Measurements from ENCODE around the gene LIF. TPM values are rescaled to one million over a fixed set of nuclear protein-coding genes. Genes with fewer than 3 reads are reported as not detected.

Gene LIF
- total and polyA plus RNA-seq, 2 experiments from 2014 or later: 1.4 to 1.9 TPM

DNA sequence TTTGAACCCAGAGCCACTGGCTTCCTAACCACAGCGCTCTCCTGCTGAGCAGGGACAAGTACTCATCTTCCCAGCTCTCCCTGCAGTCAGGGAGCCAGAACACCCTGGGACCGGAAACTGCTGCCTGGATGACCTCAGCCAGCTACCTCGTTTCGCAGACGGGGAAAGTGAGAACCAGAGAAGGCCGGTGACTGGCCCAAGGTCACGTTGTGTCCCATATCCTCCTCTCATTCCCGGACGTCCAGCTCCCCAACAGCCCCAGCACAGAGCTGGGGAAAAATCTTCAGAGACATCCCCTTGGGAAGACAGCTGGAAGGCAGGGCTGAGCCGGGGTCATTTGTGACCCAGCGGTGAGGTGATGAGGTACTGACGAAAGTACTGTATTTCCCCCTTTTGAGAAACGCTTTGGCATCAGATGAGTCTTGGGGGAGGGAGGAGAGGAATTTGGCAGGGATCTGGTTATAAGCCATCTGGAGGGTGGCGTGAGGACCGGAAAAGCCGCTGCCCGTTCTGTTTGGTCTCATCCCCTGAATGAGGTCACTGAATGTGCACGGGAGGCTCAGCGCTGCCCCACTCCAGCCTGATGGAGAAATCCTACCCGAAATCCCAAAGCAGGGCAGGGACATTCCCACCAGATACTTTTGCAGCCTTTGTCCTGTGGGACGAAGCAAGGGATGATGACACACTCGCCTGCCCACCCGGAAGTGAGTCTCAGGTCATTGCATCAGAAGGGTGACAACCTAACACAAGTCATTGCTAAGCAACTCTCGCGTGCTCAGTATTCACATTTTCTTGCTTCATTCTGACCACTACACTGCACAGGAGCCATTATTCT is 41.1 kb downstream of the LIF start:
- Histone ChIP-seq H3K27ac (peak overlapping the region; percentile 98), H3K9ac (peak overlapping the region; percentile 84), H3K4me3 (peak overlapping the region; percentile 30), H3K79me2 (ENCODE audit: insufficient read depth) (no peaks in the 10 kb centered on the region), H3K4me2 (ENCODE audit: unreplicated experiment) (peak overlapping the region; percentile 60), H3K27me3 (replicated peaks; ENCODE audit: insufficient read depth) (no peaks in the 10 kb centered on the region), H3K4me1 (ENCODE audit: insufficient read depth) (peaks cover 54% of the 10 kb centered on the region), H3K9me2 (ENCODE audit: insufficient read depth) (no peaks in the 10 kb centered on the region), H2AFZ (no peak overlapping the region), H3K9me3 (ENCODE audit: low read depth) (no peaks in the 10 kb centered on the region), H4K20me1 (ENCODE audit: insufficient read depth) (no peaks in the 10 kb centered on the region), H3F3A (ENCODE audit: insufficient read depth) (peaks cover 36% of the 10 kb centered on the region), H3K36me3 (ENCODE audit: low read depth) (no peaks in the 10 kb centered on the region)
- 0 to 2% methylated on average over 25 of the region's 25 CpGs for WGBS, 2 experiments (ENCODE audit: low coverage in 1 of 2, low lambda C conversion rate in 2 of 2, missing lambda C conversion rate in 2 of 2)
- no peak for TF ChIP-seq EZH2phosphoT487 (IDR thresholded peaks at IDR 0.05; ENCODE audit: insufficient read depth, low read depth)
- TF ChIP-seq EZH2 (IDR thresholded peaks at IDR 0.05; ENCODE audit: insufficient read depth, poor library complexity, severe bottlenecking): no peak
- in situ Hi-C loops (cut with MboI): no loop called here
- DNase-seq: peak; percentile 97

- Histone ChIP-seq H3K36me3 (ENCODE audit: low read depth) (no peaks in the 10 kb centered on the region), H3K9me2 (ENCODE audit: insufficient read depth) (no peaks in the 10 kb centered on the region), H3K27me3 (replicated peaks; ENCODE audit: insufficient read depth) (no peaks in the 10 kb centered on the region), H3K4me1 (ENCODE audit: insufficient read depth) (peaks cover 54% of the 10 kb centered on the region), H3K4me3 (peak overlapping the region; percentile 30; the same call in 1 of the 2 replicates), H4K20me1 (ENCODE audit: insufficient read depth) (no peaks in the 10 kb centered on the region), H3K79me2 (ENCODE audit: insufficient read depth) (no peaks in the 10 kb centered on the region), H2AFZ (no peak overlapping the region), H3F3A (ENCODE audit: insufficient read depth) (peaks cover 36% of the 10 kb centered on the region), H3K27ac (peak overlapping the region; percentile 98), H3K9me3 (ENCODE audit: low read depth) (no peaks in the 10 kb centered on the region), H3K4me2 (ENCODE audit: unreplicated experiment) (peak overlapping the region; percentile 60), H3K9ac (peak overlapping the region; percentile 84)
- peak; percentile 93 for DNase-seq
- TF ChIP-seq EZH2phosphoT487 (IDR thresholded peaks at IDR 0.05; ENCODE audit: insufficient read depth, low read depth) (no peak), EZH2 (IDR thresholded peaks at IDR 0.05; ENCODE audit: insufficient read depth, poor library complexity, severe bottlenecking) (no peak)
- WGBS, 2 experiments (ENCODE audit: low coverage in 1 of 2, low lambda C conversion rate in 2 of 2, missing lambda C conversion rate in 2 of 2): 4% methylated on average over 10 of the region's 10 CpGs
- in situ Hi-C loops (cut with MboI): no loop called here
Measured at GRCh38 chr22:30204742-30205111, 41.8 kb downstream of the LIF start.

DNA sequence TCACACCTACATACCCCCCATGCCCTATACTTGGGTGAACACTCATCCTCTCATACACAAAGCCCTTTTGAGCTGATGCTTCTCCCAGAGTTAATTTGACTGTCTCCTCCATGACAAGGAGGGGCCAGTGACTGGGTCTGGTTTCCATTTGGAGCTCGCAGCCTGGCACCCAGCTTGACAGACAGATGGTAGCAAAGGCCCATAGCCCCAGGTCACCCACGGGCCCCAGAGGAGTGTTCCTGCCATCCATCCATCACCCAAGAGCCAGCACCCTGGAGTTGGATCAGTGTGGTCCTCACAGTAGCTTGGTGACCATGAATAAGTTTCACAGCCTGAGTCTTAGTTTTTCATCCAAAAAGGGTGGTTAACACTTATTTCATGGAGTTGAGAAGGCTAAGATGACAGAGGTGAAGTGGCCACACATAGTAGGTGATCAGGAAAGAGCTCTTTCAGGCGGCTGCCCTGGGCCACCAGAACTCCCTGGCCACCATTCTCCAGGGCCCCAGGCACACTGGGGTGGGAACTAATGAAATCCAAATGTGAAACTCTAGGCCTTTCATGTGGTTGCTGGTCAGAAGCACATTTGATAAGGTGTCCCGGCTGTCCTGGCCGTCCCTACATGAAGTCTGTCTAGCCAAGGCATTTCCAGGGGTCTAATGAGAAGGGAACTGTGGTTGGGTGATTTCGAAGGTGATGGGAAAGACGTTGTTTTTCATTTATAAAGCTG is 42.4 kb downstream of the LIF start:
- H3K27ac ChIP-seq: peak overlapping the region; percentile 98
- peak overlapping the region; percentile 30; the same call in 1 of the 2 replicates for H3K4me3 ChIP-seq
- H3K27me3 ChIP-seq (replicated peaks; ENCODE audit: insufficient read depth): no peaks in the 10 kb centered on the region
- H2AFZ ChIP-seq: no peak overlapping the region
- no peaks in the 10 kb centered on the region for H3K79me2 ChIP-seq (ENCODE audit: insufficient read depth)
- peak overlapping the region; percentile 30 for H3K4me2 ChIP-seq (ENCODE audit: unreplicated experiment)
- peaks cover 52% of the 10 kb centered on the region for H3K4me1 ChIP-seq (ENCODE audit: insufficient read depth)
- 27 to 28% methylated on average over 7 of the region's 7 CpGs for WGBS, 2 experiments (ENCODE audit: low coverage in 1 of 2, low lambda C conversion rate in 2 of 2, missing lambda C conversion rate in 2 of 2)
- peaks cover 36% of the 10 kb centered on the region for H3F3A ChIP-seq (ENCODE audit: insufficient read depth)
- no peaks in the 10 kb centered on the region for H3K9me3 ChIP-seq (ENCODE audit: low read depth)
- no peaks in the 10 kb centered on the region for H3K9me2 ChIP-seq (ENCODE audit: insufficient read depth)
- H3K36me3 ChIP-seq (ENCODE audit: low read depth): no peaks in the 10 kb centered on the region
- in situ Hi-C loops (cut with MboI): no loop called here
- H3K9ac ChIP-seq: peak overlapping the region; percentile 84
- TF ChIP-seq EZH2phosphoT487 (IDR thresholded peaks at IDR 0.05; ENCODE audit: insufficient read depth, low read depth) (no peak), EZH2 (IDR thresholded peaks at IDR 0.05; ENCODE audit: insufficient read depth, poor library complexity, severe bottlenecking) (no peak)
- DNase-seq: no peak
- no peaks in the 10 kb centered on the region for H4K20me1 ChIP-seq (ENCODE audit: insufficient read depth)

DNA sequence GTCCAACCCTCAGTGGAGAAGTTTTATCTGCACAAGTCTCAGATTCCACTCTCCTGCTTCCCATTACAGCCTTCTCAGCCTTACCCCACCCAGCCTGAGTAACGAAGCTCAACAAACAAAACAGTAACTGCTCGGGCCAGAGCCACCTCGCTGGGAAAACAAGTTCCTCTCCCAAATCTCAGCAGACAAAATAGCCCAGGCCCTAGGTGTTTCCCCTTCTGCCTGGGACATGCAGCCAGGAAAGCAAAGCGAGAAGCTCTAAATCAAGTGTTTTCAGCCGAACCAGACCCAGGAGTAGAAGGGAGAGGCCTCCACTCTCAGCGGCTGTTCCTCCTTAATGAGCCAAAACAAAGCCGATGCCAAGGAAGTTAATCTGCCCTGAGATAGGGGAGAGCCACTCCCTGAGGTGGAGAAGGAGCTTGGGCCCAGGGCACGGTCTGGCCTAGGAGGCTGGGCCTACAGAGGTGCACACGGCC is 44.0 kb downstream of the LIF start:
- no peaks in the 10 kb centered on the region for H3K9me2 ChIP-seq (ENCODE audit: insufficient read depth)
- no peaks in the 10 kb centered on the region for H3K79me2 ChIP-seq (ENCODE audit: insufficient read depth)
- no peaks in the 10 kb centered on the region for H3K9me3 ChIP-seq (ENCODE audit: low read depth)
- H3K4me3 ChIP-seq: no peak overlapping the region
- peak; percentile 69 for DNase-seq
- TF ChIP-seq EZH2 (IDR thresholded peaks at IDR 0.05; ENCODE audit: insufficient read depth, poor library complexity, severe bottlenecking) (no peak), EZH2phosphoT487 (IDR thresholded peaks at IDR 0.05; ENCODE audit: insufficient read depth, low read depth) (no peak)
- in situ Hi-C loops (cut with MboI): no loop called here
- peak overlapping the region; percentile 58 for H3K9ac ChIP-seq
- peaks cover 41% of the 10 kb centered on the region for H3K4me1 ChIP-seq (ENCODE audit: insufficient read depth)
- peaks cover 30% of the 10 kb centered on the region for H3F3A ChIP-seq (ENCODE audit: insufficient read depth)
- peak overlapping the region; percentile 53 for H2AFZ ChIP-seq
- H3K36me3 ChIP-seq (ENCODE audit: low read depth): no peaks in the 10 kb centered on the region
- H3K27ac ChIP-seq: peak overlapping the region; percentile 64
- no peaks in the 10 kb centered on the region for H4K20me1 ChIP-seq (ENCODE audit: insufficient read depth)
- no peak overlapping the region for H3K4me2 ChIP-seq (ENCODE audit: unreplicated experiment)
- WGBS, 2 experiments (ENCODE audit: low coverage in 1 of 2, low lambda C conversion rate in 2 of 2, missing lambda C conversion rate in 2 of 2): 44 to 49% methylated on average over 9 of the region's 9 CpGs
- H3K27me3 ChIP-seq (replicated peaks; ENCODE audit: insufficient read depth): no peaks in the 10 kb centered on the region

All from GM23248 (cell line).